HG02642 (cell line): ENCODE measurements around the gene GNB1.
"Not testable (repeated sequence)": the region's sequence is repeated elsewhere in the genome, so short reads cannot be mapped to it uniquely, and the experiment has no call there.

Source experiments
- ATAC-seq: cut with Tn5 transposase; IDR thresholded peaks from one replicate; pipeline ENCODE4 v1.9.1; 2021; ENCODE audit warnings: mild to moderate bottlenecking; ENCODE audit not compliant: unreplicated experiment, poor library complexity

Gene GNB1

GRCh38 chr1:1893291-1893985 lies 2.6 kb upstream of the GNB1 start:
- no peak for ATAC-seq

- no peak for ATAC-seq
Observed at GRCh38 chr1:1892763-1893120, 1.9 kb upstream of the GNB1 start.

GRCh38 chr1:1892079-1892762 lies 1.3 kb upstream of the GNB1 start:
- ATAC-seq = no peak

- peak; percentile 19 for ATAC-seq
Observed at GRCh38 chr1:1891349-1892078, 627 bp upstream of the GNB1 start.

- peak; percentile 33 for ATAC-seq
Observed at GRCh38 chr1:1889847-1890505, 911 bp downstream of the GNB1 start.

GRCh38 chr1:1889090-1889750 lies 1.7 kb downstream of the GNB1 start:
- no peak for ATAC-seq

GRCh38 chr1:1883890-1884289 lies 7.0 kb downstream of the GNB1 start:
- ATAC-seq = not testable (repeated sequence)

GRCh38 chr1:1883092-1883873 lies 7.6 kb downstream of the GNB1 start:
- ATAC-seq = no peak

- ATAC-seq = no peak
Observed at GRCh38 chr1:1881727-1882126, 9.2 kb downstream of the GNB1 start.

GRCh38 chr1:1880617-1881312 lies 10.1 kb downstream of the GNB1 start:
- no peak for ATAC-seq

- no peak for ATAC-seq
Observed at GRCh38 chr1:1879942-1880341, 10.9 kb downstream of the GNB1 start.

GRCh38 chr1:1877865-1878436 lies 12.9 kb downstream of the GNB1 start:
- no peak for ATAC-seq

GRCh38 chr1:1876335-1876930 lies 14.5 kb downstream of the GNB1 start:
- ATAC-seq = no peak

- ATAC-seq = no peak
Observed at GRCh38 chr1:1875932-1876331, 15.0 kb downstream of the GNB1 start.

GRCh38 chr1:1874901-1875300 lies 16.0 kb downstream of the GNB1 start:
- ATAC-seq = no peak

GRCh38 chr1:1873186-1873585 lies 17.7 kb downstream of the GNB1 start:
- no peak for ATAC-seq

- ATAC-seq = no peak
Observed at GRCh38 chr1:1872329-1872994, 18.4 kb downstream of the GNB1 start.

- no peak for ATAC-seq
Observed at GRCh38 chr1:1869469-1869868, 21.4 kb downstream of the GNB1 start.
